IPS-20b (cell line): ENCODE data around the gene FXYD7.

Experiments
- H3K27ac ChIP-seq: one replicate; pipeline ENCODE4 v1.5.1; 2013; ENCODE audit warnings: low read length
- H3K27me3 ChIP-seq: 2 replicates; pipeline ENCODE4 v1.6.1; 2013; ENCODE audit warnings: mild to moderate bottlenecking, low read length, inconsistent platforms; ENCODE audit not compliant: insufficient read depth
- H3K36me3 ChIP-seq: 2 replicates; pipeline ENCODE4 v1.6.1; 2013; ENCODE audit warnings: low read depth, mild to moderate bottlenecking, inconsistent platforms, low read length, moderate library complexity; ENCODE audit not compliant: insufficient read depth
- H3K4me1 ChIP-seq: 2 replicates; pipeline ENCODE4 v1.6.1; 2013; ENCODE audit warnings: mild to moderate bottlenecking, control low read depth, inconsistent platforms, low read length, moderate library complexity; ENCODE audit not compliant: insufficient read depth
- H3K4me3 ChIP-seq: 2 replicates; pipeline ENCODE4 v1.5.1; 2013; ENCODE audit warnings: mild to moderate bottlenecking, low read length, inconsistent platforms
- H3K9ac ChIP-seq: 2 replicates; pipeline ENCODE4 v1.6.1; 2013; ENCODE audit warnings: low read depth, mild to moderate bottlenecking, inconsistent platforms, low read length, moderate library complexity
- H3K9me3 ChIP-seq: 2 replicates; pipeline ENCODE4 v1.6.1; 2013; ENCODE audit warnings: mild to moderate bottlenecking, low read depth, low read length, inconsistent platforms; ENCODE audit not compliant: insufficient read depth

Gene FXYD7

GRCh38 chr19:35154525-35155406 lies 11.7 kb downstream of the FXYD7 start, which contains the start of gene FXYD5:
Gene FXYD5 (plus strand): TSS chr19:35154735. CDS start chr19:35155551, 816 bp downstream.
- Histone ChIP-seq H3K27me3 (peaks cover 31% of the 10 kb centered on the region), H3K4me3 (peak within 1 kb of the TSS; percentile 80), H3K27ac (peak within 1 kb of the TSS; percentile 33), H3K9ac (peak within 1 kb of the TSS; percentile 72), H3K4me1 (peaks cover 14% of the 10 kb centered on the region; the same call in 1 of the 2 replicates), H3K36me3 (peaks cover 31% of the 10 kb centered on the region), H3K9me3 (no peaks in the 10 kb centered on the region)

GRCh38 chr19:35155441-35155840 lies 12.4 kb downstream of the FXYD7 start:
- Histone ChIP-seq H3K4me1 (peaks cover 14% of the 10 kb centered on the region; the same call in 1 of the 2 replicates), H3K27ac (no peak overlapping the region), H3K9me3 (no peaks in the 10 kb centered on the region), H3K27me3 (peaks cover 31% of the 10 kb centered on the region), H3K4me3 (peak overlapping the region; percentile 80), H3K9ac (peak overlapping the region; percentile 72; the same call in 1 of the 2 replicates), H3K36me3 (peaks cover 34% of the 10 kb centered on the region)

GRCh38 chr19:35155981-35156672 lies 13.1 kb downstream of the FXYD7 start:
- Histone ChIP-seq H3K27me3 (peaks cover 31% of the 10 kb centered on the region), H3K36me3 (peaks cover 40% of the 10 kb centered on the region), H3K9me3 (peaks cover 3% of the 10 kb centered on the region; the same call in 1 of the 2 replicates), H3K27ac (no peak overlapping the region), H3K4me3 (peak overlapping the region; percentile 80), H3K9ac (peak overlapping the region; percentile 72; the same call in 1 of the 2 replicates), H3K4me1 (peaks cover 12% of the 10 kb centered on the region; the same call in 1 of the 2 replicates)

- Histone ChIP-seq H3K9ac (no peak overlapping the region), H3K4me3 (no peak overlapping the region), H3K27ac (no peak overlapping the region), H3K36me3 (peaks cover 45% of the 10 kb centered on the region), H3K4me1 (peaks cover 7% of the 10 kb centered on the region; the same call in 1 of the 2 replicates), H3K9me3 (peaks cover 6% of the 10 kb centered on the region; the same call in 1 of the 2 replicates), H3K27me3 (peaks cover 31% of the 10 kb centered on the region)
Observed at GRCh38 chr19:35156673-35157014, 13.6 kb downstream of the FXYD7 start.

GRCh38 chr19:35157431-35157830 lies 14.4 kb downstream of the FXYD7 start:
- H3K4me1 ChIP-seq: peaks cover 7% of the 10 kb centered on the region; the same call in 1 of the 2 replicates
- peaks cover 6% of the 10 kb centered on the region; the same call in 1 of the 2 replicates for H3K9me3 ChIP-seq
- no peak overlapping the region for H3K9ac ChIP-seq
- peaks cover 53% of the 10 kb centered on the region for H3K36me3 ChIP-seq
- no peak overlapping the region for H3K4me3 ChIP-seq
- H3K27ac ChIP-seq: no peak overlapping the region
- H3K27me3 ChIP-seq: peaks cover 31% of the 10 kb centered on the region

- no peak overlapping the region for H3K4me3 ChIP-seq
- H3K27me3 ChIP-seq: peaks cover 14% of the 10 kb centered on the region; the same call in 1 of the 2 replicates
- H3K27ac ChIP-seq: no peak overlapping the region
- peaks cover 74% of the 10 kb centered on the region for H3K36me3 ChIP-seq
- peaks cover 4% of the 10 kb centered on the region; the same call in 1 of the 2 replicates for H3K4me1 ChIP-seq
- peaks cover 6% of the 10 kb centered on the region; the same call in 1 of the 2 replicates for H3K9me3 ChIP-seq
- no peak overlapping the region for H3K9ac ChIP-seq
Observed at GRCh38 chr19:35159606-35160005, 16.6 kb downstream of the FXYD7 start.

GRCh38 chr19:35160629-35161433 lies 17.8 kb downstream of the FXYD7 start:
- peaks cover 86% of the 10 kb centered on the region for H3K36me3 ChIP-seq
- peaks cover 7% of the 10 kb centered on the region; the same call in 1 of the 2 replicates for H3K9me3 ChIP-seq
- H3K27me3 ChIP-seq: peaks cover 2% of the 10 kb centered on the region; the same call in 1 of the 2 replicates
- H3K4me1 ChIP-seq: peaks cover 1% of the 10 kb centered on the region; the same call in 1 of the 2 replicates
- no peak overlapping the region for H3K27ac ChIP-seq
- no peak overlapping the region for H3K9ac ChIP-seq
- H3K4me3 ChIP-seq: no peak overlapping the region

- no peak overlapping the region for H3K27ac ChIP-seq
- H3K4me1 ChIP-seq: no peaks in the 10 kb centered on the region
- peaks cover 92% of the 10 kb centered on the region for H3K36me3 ChIP-seq
- H3K4me3 ChIP-seq: no peak overlapping the region
- H3K9me3 ChIP-seq: peaks cover 12% of the 10 kb centered on the region; the same call in 1 of the 2 replicates
- H3K9ac ChIP-seq: no peak overlapping the region
- no peaks in the 10 kb centered on the region for H3K27me3 ChIP-seq
Observed at GRCh38 chr19:35161434-35161743, 18.3 kb downstream of the FXYD7 start.

- Histone ChIP-seq H3K27me3 (no peaks in the 10 kb centered on the region), H3K27ac (no peak overlapping the region), H3K36me3 (peaks cover 95% of the 10 kb centered on the region), H3K4me3 (no peak overlapping the region), H3K9me3 (peaks cover 15% of the 10 kb centered on the region; the same call in 1 of the 2 replicates), H3K4me1 (no peaks in the 10 kb centered on the region), H3K9ac (no peak overlapping the region)
Observed at GRCh38 chr19:35162471-35163326, 19.6 kb downstream of the FXYD7 start.

GRCh38 chr19:35164418-35164817 lies 21.4 kb downstream of the FXYD7 start:
- no peaks in the 10 kb centered on the region for H3K4me1 ChIP-seq
- H3K9me3 ChIP-seq: peaks cover 15% of the 10 kb centered on the region; the same call in 1 of the 2 replicates
- no peak overlapping the region for H3K27ac ChIP-seq
- H3K36me3 ChIP-seq: peaks cover 83% of the 10 kb centered on the region
- no peaks in the 10 kb centered on the region for H3K27me3 ChIP-seq
- H3K9ac ChIP-seq: no peak overlapping the region
- no peak overlapping the region for H3K4me3 ChIP-seq
